OCI-LY7 (cell line): ENCODE measurements around the gene FOS. TPM values are rescaled to one million over a fixed set of nuclear protein-coding genes. Genes with fewer than 3 reads are reported as not detected.

Source experiments
- BruUV-seq: library from RNA; stranded (reverse); fragments of 400-500 nt; replicated peaks from 2 replicates; lab custom pipeline; 2021; lab: Mats Ljungman, UMichigan
- CTCF ChIA-PET: fragments of 300-600 bp; sonication (Branson Sonifier 250); formaldehyde crosslinking; loops from one replicate; lab custom pipeline; 2022; ENCODE audit warnings: antibody characterized with exemption; ENCODE audit not compliant: unreplicated experiment; lab: Charles Lee
- POLR2A ChIA-PET: fragments of 300-600 bp; sonication (Branson Sonifier 250); formaldehyde crosslinking; loops from one replicate; lab custom pipeline; 2022; ENCODE audit warnings: antibody characterized with exemption; lab: Charles Lee
- DNase-seq: peaks from one replicate; pipeline ENCODE4 v3.0.0-alpha.2; 2015; ENCODE audit warnings: low spot score
- H2AFZ ChIP-seq: fragments of 200-600 bp; sonication (generic), shearing (Covaris generic); 2 replicates; pipeline ENCODE4 v1.6.1; 2014; ENCODE audit warnings: mild to moderate bottlenecking, antibody characterized with exemption, low read length, moderate library complexity
- H3K27ac ChIP-seq: fragments of 200-600 bp; sonication (generic); 2 replicates; pipeline ENCODE4 v1.5.1; 2014; ENCODE audit warnings: mixed run types, low read depth, mild to moderate bottlenecking, moderate library complexity, low read length, inconsistent platforms; ENCODE audit not compliant: poor library complexity, severe bottlenecking
- H3K36me3 ChIP-seq: fragments of 200-600 bp; sonication (generic); 2 replicates; pipeline ENCODE4 v1.6.1; 2014; ENCODE audit warnings: mild to moderate bottlenecking, antibody characterized with exemption, low read length, moderate library complexity, mixed read lengths; ENCODE audit not compliant: insufficient read depth
- H3K4me1 ChIP-seq: fragments of 200-600 bp; sonication (generic); 2 replicates; pipeline ENCODE4 v1.5.1; 2014; ENCODE audit warnings: mild to moderate bottlenecking, low read length; ENCODE audit not compliant: insufficient read depth, poor library complexity, severe bottlenecking
- H3K4me2 ChIP-seq: fragments of 200-600 bp; sonication (generic); 2 replicates; pipeline ENCODE4 v1.6.1; 2014; ENCODE audit warnings: mild to moderate bottlenecking, low read length
- H3K4me3 ChIP-seq: fragments of 200-600 bp; sonication (generic); 2 replicates; pipeline ENCODE4 v1.5.1; 2014; ENCODE audit warnings: mild to moderate bottlenecking, low read depth, low read length; ENCODE audit not compliant: poor library complexity, severe bottlenecking
- H3K79me2 ChIP-seq: fragments of 200-600 bp; sonication (generic); 2 replicates; pipeline ENCODE4 v1.6.1; 2016; ENCODE audit warnings: low read depth, mild to moderate bottlenecking, low read length, moderate library complexity, mixed read lengths; ENCODE audit not compliant: insufficient read depth
- H3K9me2 ChIP-seq: fragments of 200-600 bp; sonication (generic); 2 replicates; pipeline ENCODE4 v1.6.1; 2016; ENCODE audit warnings: mild to moderate bottlenecking, low read length, mixed read lengths; ENCODE audit not compliant: insufficient read depth
- H3K9me3 ChIP-seq: fragments of 200-600 bp; sonication (generic); 2 replicates; pipeline ENCODE4 v1.6.1; 2014; ENCODE audit warnings: mild to moderate bottlenecking, mixed run types, low read length, mixed read lengths
- H4K20me1 ChIP-seq: fragments of 200-600 bp; sonication (generic); 2 replicates; pipeline ENCODE4 v1.6.1; 2014; ENCODE audit warnings: mild to moderate bottlenecking, antibody characterized with exemption, low read length, moderate library complexity, mixed read lengths; ENCODE audit not compliant: insufficient read depth
- CTCF ChIP-seq: fragments of 200-600 bp; sonication (generic); conservative IDR thresholded peaks from 2 replicates; pipeline ENCODE4 v1.5.1; 2014; ENCODE audit warnings: mild to moderate bottlenecking, antibody characterized with exemption, low read length, moderate library complexity, mixed read lengths
- EZH2phosphoT487 ChIP-seq: fragments of 200-600 bp; sonication (generic); IDR thresholded peaks from 2 replicates; pipeline ENCODE4 v1.6.1; 2018; ENCODE audit warnings: low read depth, borderline replicate concordance, mild to moderate bottlenecking, mixed run types, antibody characterized with exemption, low read length, moderate library complexity, mixed read lengths
- intact Hi-C: fragments of 100-400 bp; cut with micrococcal nuclease; formaldehyde crosslinking; loops from one replicate; pipeline ENCODE4 v1.10.0; 2022; ENCODE audit not compliant: unreplicated experiment
- total RNA-seq, 2 experiments: library from RNA; depleted of rRNA in 1 of 2; stranded (reverse); fragments of >200 nt in 1 of 2; shearing (Covaris generic) in 1 of 2; gene quantifications; 2 replicates each; pipeline ENCODE4 v1.2.3, GENCODE V29; 2014 to 2022

The FOS gene
- total RNA-seq, 2 experiments from 2014 or later, result 3.3 to 16.9 TPM

GRCh38 chr14:75249958-75250336, 28.7 kb upstream of the FOS start:
- Histone ChIP-seq H3K9me3 (no peaks in the 10 kb centered on the region), H3K4me1 (peaks cover 61% of the 10 kb centered on the region), H3K27ac (peak overlapping the region; percentile 88), H4K20me1 (no peaks in the 10 kb centered on the region), H3K79me2 (no peaks in the 10 kb centered on the region), H3K9me2 (no peaks in the 10 kb centered on the region), H3K4me3 (peak overlapping the region; percentile 49), H3K4me2 (peak overlapping the region; percentile 67), H2AFZ (peak overlapping the region; percentile 5; the same call in 1 of the 2 replicates), H3K36me3 (no peaks in the 10 kb centered on the region)
- peak; percentile 25 for DNase-seq
- ChIA-PET POLR2A (interaction anchor here (1.1 to 4.4 kb wide), 6 partner anchors 9 to 61 kb away, joined by 3 to 22 read pairs (median 4); no protein-coding TSS in a partner anchor), CTCF (no interaction called here)
- BruUV-seq, result no TSS peak
- intact Hi-C loops, result loop anchor here (1.0 to 2.0 kb wide), 7 partner anchors 19 to 221 kb away; partner anchors contain the start of genes FOS and TMED10
- TF ChIP-seq EZH2phosphoT487, result no peak
- TF ChIP-seq CTCF, result no peak

GRCh38 chr14:75250800-75251199, 27.8 kb upstream of the FOS start:
- intact Hi-C loops, result no loop called here
- Histone ChIP-seq H3K4me2 (peak overlapping the region; percentile 67), H2AFZ (no peak overlapping the region), H3K4me1 (peaks cover 69% of the 10 kb centered on the region), H3K36me3 (no peaks in the 10 kb centered on the region), H3K27ac (peak overlapping the region; percentile 88), H3K9me3 (no peaks in the 10 kb centered on the region), H3K9me2 (no peaks in the 10 kb centered on the region), H3K79me2 (no peaks in the 10 kb centered on the region), H3K4me3 (no peak overlapping the region), H4K20me1 (no peaks in the 10 kb centered on the region)
- POLR2A ChIA-PET, result interaction anchor here (1.1 to 4.4 kb wide), 3 partner anchors 11 to 62 kb away, joined by 3 to 22 read pairs (median 3); no protein-coding TSS in a partner anchor
- TF ChIP-seq CTCF, result no peak
- TF ChIP-seq EZH2phosphoT487, result no peak
- DNase-seq, result no peak
- CTCF ChIA-PET, result no interaction called here
- no TSS peak for BruUV-seq

- intact Hi-C loops, result no loop called here
- TF ChIP-seq EZH2phosphoT487, result no peak
- no peak for TF ChIP-seq CTCF
- H3K27ac ChIP-seq, result no peak overlapping the region
- BruUV-seq, result no TSS peak
- H3K4me1 ChIP-seq, result peaks cover 61% of the 10 kb centered on the region
- H3K79me2 ChIP-seq, result no peaks in the 10 kb centered on the region
- H3K36me3 ChIP-seq, result no peaks in the 10 kb centered on the region
- no peak for DNase-seq
- no peaks in the 10 kb centered on the region for H4K20me1 ChIP-seq
- H3K4me2 ChIP-seq, result no peak overlapping the region
- no peak overlapping the region for H2AFZ ChIP-seq
- ChIA-PET CTCF (no interaction called here), POLR2A (interaction anchor here (0.8 kb wide), 1 partner anchor 30 kb away, joined by 3 read pairs; no protein-coding TSS in a partner anchor)
- no peaks in the 10 kb centered on the region for H3K9me3 ChIP-seq
- H3K9me2 ChIP-seq, result no peaks in the 10 kb centered on the region
- no peak overlapping the region for H3K4me3 ChIP-seq
Measured at GRCh38 chr14:75252254-75252837, 26.3 kb upstream of the FOS start.
